HuH-7 (cell line): Measurements from ENCODE around the gene C2orf92.

Source experiments
- DNase-seq: peaks from one replicate; pipeline ENCODE4 v3.0.0; 2011; ENCODE audit warnings: low spot score

C2orf92 gene

GRCh38 chr2:97730245-97730644, 60.7 kb downstream of the C2orf92 start:
- no peak for DNase-seq

GRCh38 chr2:97731274-97732020, 61.9 kb downstream of the C2orf92 start:
- no peak for DNase-seq

- no peak for DNase-seq
These were observed 63.2 kb downstream of the C2orf92 start for GRCh38 chr2:97732436-97733340.

GRCh38 chr2:97733341-97734035, 64.0 kb downstream of the C2orf92 start:
- DNase-seq = no peak

- no peak for DNase-seq
These were observed 64.8 kb downstream of the C2orf92 start for GRCh38 chr2:97734061-97735051.

- no peak for DNase-seq
These were observed 65.6 kb downstream of the C2orf92 start for GRCh38 chr2:97735161-97735561.

GRCh38 chr2:97736185-97736584, 66.7 kb downstream of the C2orf92 start:
- DNase-seq = no peak

GRCh38 chr2:97736608-97737330, 67.3 kb downstream of the C2orf92 start:
- DNase-seq = no peak

- DNase-seq = no peak
These were observed 68.1 kb downstream of the C2orf92 start for GRCh38 chr2:97737421-97738178.

GRCh38 chr2:97738179-97739019, 68.9 kb downstream of the C2orf92 start:
- DNase-seq = no peak

GRCh38 chr2:97739020-97739892, 69.7 kb downstream of the C2orf92 start:
- DNase-seq = no peak

- no peak for DNase-seq
These were observed 70.4 kb downstream of the C2orf92 start for GRCh38 chr2:97739893-97740245.

GRCh38 chr2:97740590-97741182, 71.2 kb downstream of the C2orf92 start:
- peak; percentile 95 for DNase-seq

- no peak for DNase-seq
These were observed 71.7 kb downstream of the C2orf92 start for GRCh38 chr2:97741251-97741650.

GRCh38 chr2:97741686-97742085, 72.2 kb downstream of the C2orf92 start:
- no peak for DNase-seq

GRCh38 chr2:97742381-97742847, 72.9 kb downstream of the C2orf92 start:
- no peak for DNase-seq

- no peak for DNase-seq
These were observed 74.4 kb downstream of the C2orf92 start for GRCh38 chr2:97743913-97744312.
